GM21367 (cell line): ENCODE results near the gene HSPA5.
"Not testable (repeated sequence)": the region's sequence is repeated elsewhere in the genome, so short reads cannot be mapped to it uniquely, and the experiment has no call there.

ENCODE experiments used
- ATAC-seq: cut with Tn5 transposase; IDR thresholded peaks from one replicate; pipeline ENCODE4 v1.9.1; 2021; ENCODE audit not compliant: unreplicated experiment

The HSPA5 gene

GRCh38 chr9:125194466-125194865 lies 46.7 kb downstream of the HSPA5 start:
- not testable (repeated sequence) for ATAC-seq

GRCh38 chr9:125190361-125190801 lies 50.8 kb downstream of the HSPA5 start:
- ATAC-seq, result no peak

DNA sequence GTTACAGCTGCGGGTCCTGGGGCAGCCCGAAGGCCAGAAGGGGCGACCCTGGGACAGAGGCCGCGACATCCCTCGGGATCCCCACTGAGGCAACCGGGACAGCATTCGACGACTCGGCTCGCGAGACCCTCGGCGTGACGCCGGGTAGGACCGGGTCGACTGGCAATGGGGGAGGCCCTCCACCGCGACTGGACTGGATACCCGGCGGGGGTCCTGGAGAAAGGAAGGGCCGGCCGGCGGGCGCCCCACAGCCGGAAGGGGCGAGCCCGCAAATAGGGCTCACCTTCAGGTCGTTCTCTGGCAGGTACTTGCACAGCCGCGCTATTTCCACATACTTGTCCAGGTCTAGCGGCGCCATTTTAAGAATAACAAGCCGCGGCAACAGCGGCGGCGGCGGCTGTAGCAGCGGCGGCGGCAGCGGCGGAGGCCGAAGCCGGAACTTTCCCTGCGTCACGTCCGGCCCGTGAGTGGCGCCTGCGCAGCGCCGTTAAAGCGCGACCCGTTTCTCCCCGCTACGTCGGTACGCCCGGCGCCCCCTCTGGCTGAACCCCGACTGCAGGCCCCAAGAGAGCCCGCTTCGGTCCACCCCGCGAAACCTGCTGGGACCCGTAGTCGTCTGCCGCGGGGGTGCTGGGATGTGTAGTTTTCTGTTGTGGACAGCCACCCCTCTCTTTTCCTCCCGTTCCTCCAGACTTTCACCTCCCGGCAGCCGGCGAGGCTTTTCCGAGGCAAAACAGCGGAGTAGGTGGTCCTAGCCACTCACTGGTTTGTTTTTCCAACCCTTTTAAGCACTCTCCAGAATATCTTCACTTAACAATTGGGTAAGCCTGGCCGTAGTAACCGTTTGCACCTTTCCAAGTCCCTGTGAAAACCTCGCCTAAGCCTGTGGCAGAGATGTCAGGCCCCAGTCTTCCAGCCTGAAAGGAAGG lies 51.5 kb downstream of the HSPA5 start, which contains the start of gene PPP6C:
TSS of gene PPP6C (minus strand) at position 443 of the 929 bp plus-strand sequence. CDS start at position 358, 85 bp downstream.
- peak; percentile 93 for ATAC-seq

DNA sequence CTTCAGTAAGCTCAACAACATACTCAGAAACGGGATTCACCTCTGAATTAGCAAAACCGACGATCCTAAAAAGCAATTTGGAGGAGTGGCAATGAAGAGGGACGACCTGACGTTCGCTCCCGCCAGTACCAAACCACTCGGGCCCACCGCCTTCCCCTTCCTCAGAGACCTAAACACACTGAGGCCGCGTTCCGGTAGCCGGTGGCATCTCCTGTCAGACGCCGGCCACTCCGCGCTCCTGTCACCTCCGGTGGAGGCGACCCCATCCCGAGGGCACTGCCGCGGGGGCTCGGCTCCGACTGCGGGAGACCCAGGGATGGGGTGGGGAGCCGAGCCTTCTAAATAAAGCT lies 52.2 kb downstream of the HSPA5 start:
- ATAC-seq, result no peak
